AG08396 (cell line): Measurements from ENCODE around the gene FAM171A1.
A peak's percentile ranks its signal among the peaks of the same experiment; 100 is the strongest.
"Not testable (repeated sequence)": the region's sequence is repeated elsewhere in the genome, so short reads cannot be mapped to it uniquely, and the experiment has no call there.

Experiments
- DNase-seq: peaks from one replicate; pipeline ENCODE4 v3.0.0; 2012; ENCODE audit warnings: low spot score, mixed read lengths

FAM171A1 gene

GRCh38 chr10:15370856-15371701, at the start of gene FAM171A1:
Gene FAM171A1 (minus strand): TSS chr10:15371289. CDS start chr10:15371052, 237 bp downstream.
- peak; percentile 88 for DNase-seq

- DNase-seq: no peak
Measured at GRCh38 chr10:15420858-15421257, 49.8 kb upstream of the FAM171A1 start.

GRCh38 chr10:15419279-15419874, 48.3 kb upstream of the FAM171A1 start:
- peak; percentile 52 for DNase-seq

- DNase-seq: no peak
Measured at GRCh38 chr10:15416034-15416433, 44.9 kb upstream of the FAM171A1 start.

GRCh38 chr10:15411010-15411409, 39.9 kb upstream of the FAM171A1 start:
- DNase-seq: no peak

GRCh38 chr10:15409350-15409749, 38.3 kb upstream of the FAM171A1 start:
- not testable (repeated sequence) for DNase-seq

GRCh38 chr10:15408557-15408956, 37.5 kb upstream of the FAM171A1 start:
- no peak for DNase-seq

GRCh38 chr10:15405319-15405718, 34.2 kb upstream of the FAM171A1 start:
- no peak for DNase-seq

GRCh38 chr10:15401382-15401781, 30.3 kb upstream of the FAM171A1 start:
- no peak for DNase-seq

GRCh38 chr10:15400461-15400860, 29.4 kb upstream of the FAM171A1 start:
- DNase-seq: not testable (repeated sequence)

GRCh38 chr10:15399060-15399661, 28.1 kb upstream of the FAM171A1 start:
- DNase-seq: no peak

- DNase-seq: no peak
Measured at GRCh38 chr10:15395935-15396334, 24.8 kb upstream of the FAM171A1 start.

GRCh38 chr10:15393139-15393825, 22.2 kb upstream of the FAM171A1 start:
- DNase-seq: no peak

GRCh38 chr10:15391491-15391890, 20.4 kb upstream of the FAM171A1 start:
- no peak for DNase-seq

GRCh38 chr10:15388172-15388571, 17.1 kb upstream of the FAM171A1 start:
- DNase-seq: not testable (repeated sequence)

- no peak for DNase-seq
Measured at GRCh38 chr10:15387021-15387420, 15.9 kb upstream of the FAM171A1 start.

- DNase-seq: no peak
Measured at GRCh38 chr10:15385552-15386455, 14.7 kb upstream of the FAM171A1 start.

GRCh38 chr10:15381420-15381819, 10.3 kb upstream of the FAM171A1 start:
- DNase-seq: no peak

- no peak for DNase-seq
Measured at GRCh38 chr10:15379078-15379477, 8.0 kb upstream of the FAM171A1 start.

GRCh38 chr10:15378569-15378968, 7.5 kb upstream of the FAM171A1 start:
- DNase-seq: no peak

- no peak for DNase-seq
Measured at GRCh38 chr10:15374566-15374965, 3.5 kb upstream of the FAM171A1 start.
